Endodermal cell (in vitro differentiated cells): ENCODE measurements around the gene RNF227. TPM values are rescaled to one million over a fixed set of nuclear protein-coding genes. Genes with fewer than 3 reads are reported as not detected.

Experiments
- DNase-seq: peaks from one replicate; pipeline ENCODE4 v3.0.0-alpha.2; 2017
- H3K27ac ChIP-seq: 2 replicates; pipeline ENCODE4 v1.5.1; 2013; ENCODE audit warnings: mild to moderate bottlenecking, low read depth, low read length, moderate library complexity
- H3K27me3 ChIP-seq: 2 replicates; pipeline ENCODE4 v1.6.1; 2013; ENCODE audit warnings: mild to moderate bottlenecking, low read length, moderate library complexity; ENCODE audit not compliant: insufficient read depth, control insufficient read depth, poor library complexity, severe bottlenecking
- H3K36me3 ChIP-seq: 2 replicates; pipeline ENCODE4 v1.7.0; 2013; ENCODE audit warnings: mild to moderate bottlenecking, low read length, moderate library complexity; ENCODE audit not compliant: control insufficient read depth, insufficient read depth
- H3K4me1 ChIP-seq: one replicate; pipeline ENCODE4 v1.7.0; 2013; ENCODE audit warnings: low read length; ENCODE audit not compliant: control insufficient read depth, insufficient read depth
- H3K4me3 ChIP-seq: 2 replicates; pipeline ENCODE4 v1.5.1; 2013; ENCODE audit warnings: mild to moderate bottlenecking, low read length, moderate library complexity
- H3K9ac ChIP-seq: 2 replicates; pipeline ENCODE4 v1.6.1; 2013; ENCODE audit warnings: mild to moderate bottlenecking, low read length, moderate library complexity; ENCODE audit not compliant: poor library complexity, severe bottlenecking; ENCODE audit errors: extremely low read depth
- H3K9me3 ChIP-seq: 2 replicates; pipeline ENCODE4 v1.6.1; 2013; ENCODE audit warnings: mild to moderate bottlenecking, low read length, moderate library complexity; ENCODE audit not compliant: control insufficient read depth
- H3K27ac Mint-ChIP-seq: 2 replicates; pipeline ENCODE4 v1.8.0; 2020; ENCODE audit warnings: mixed read lengths
- H3K27me3 Mint-ChIP-seq: 2 replicates; pipeline ENCODE4 v1.8.0; 2021; ENCODE audit warnings: mild to moderate bottlenecking, mixed read lengths; ENCODE audit not compliant: insufficient read depth
- H3K36me3 Mint-ChIP-seq: 2 replicates; pipeline ENCODE4 v1.8.0; 2020; ENCODE audit warnings: low read depth, mixed read lengths
- H3K4me1 Mint-ChIP-seq: 2 replicates; pipeline ENCODE4 v1.8.0; 2020; ENCODE audit warnings: mixed read lengths
- H3K4me3 Mint-ChIP-seq: 2 replicates; pipeline ENCODE4 v1.8.0; 2020; ENCODE audit warnings: mild to moderate bottlenecking, moderate library complexity, mixed read lengths
- H3K9me3 Mint-ChIP-seq: 2 replicates; pipeline ENCODE4 v1.8.0; 2020; ENCODE audit warnings: mild to moderate bottlenecking, mixed read lengths
- CTCF ChIP-seq: fragments of 200-600 bp; sonication (generic); conservative IDR thresholded peaks from 2 replicates; pipeline ENCODE4 v1.5.0; 2021; ENCODE audit warnings: antibody characterized with exemption, mild to moderate bottlenecking
- WGBS, 2 experiments: methylation state at CpG; one replicate each; pipeline versions ENCODE4 v1.1.5 to v1.1.7; 2013; ENCODE audit warnings: missing lambda C conversion rate in 2 of 2, mixed read lengths in 1 of 2; ENCODE audit not compliant: insufficient coverage in 1 of 2, insufficient read length in 1 of 2; 5-methylcytosine and 5-hydroxymethylcytosine counted together
- total RNA-seq, 2 donors: library from RNA; stranded (reverse); fragmentation: NEBNext Ultra II Directional in 1 of 2; extraction: Animal tissue kit (Norgen Biotek cat#: 25700) in 1 of 2; gene quantifications; 2 replicates in 1 of 2; 3 replicates in 1 of 2; pipeline ENCODE4 v1.2.1, GENCODE V29; 2021

RNF227 gene
- total RNA-seq, 2 donors from 2014 or later, result 1.1 to 1.6 TPM

GRCh38 chr17:7935859-7936258 is 19.8 kb upstream of the RNF227 start:
- no peaks in the 10 kb centered on the region for H3K27me3 Mint-ChIP-seq
- Histone ChIP-seq H3K4me1 (peaks cover 5% of the 10 kb centered on the region), H3K9ac (no peak overlapping the region), H3K9me3 (no peaks in the 10 kb centered on the region), H3K27me3 (no peaks in the 10 kb centered on the region), H3K27ac (no peak overlapping the region), H3K36me3 (peaks cover 59% of the 10 kb centered on the region), H3K4me3 (no peak overlapping the region)
- H3K4me3 Mint-ChIP-seq, result no peak overlapping the region
- H3K27ac Mint-ChIP-seq, result no peak overlapping the region
- no peaks in the 10 kb centered on the region for H3K9me3 Mint-ChIP-seq
- no peak for DNase-seq
- H3K36me3 Mint-ChIP-seq, result peaks cover 51% of the 10 kb centered on the region
- peaks cover 18% of the 10 kb centered on the region for H3K4me1 Mint-ChIP-seq
- no peak for TF ChIP-seq CTCF

DNA sequence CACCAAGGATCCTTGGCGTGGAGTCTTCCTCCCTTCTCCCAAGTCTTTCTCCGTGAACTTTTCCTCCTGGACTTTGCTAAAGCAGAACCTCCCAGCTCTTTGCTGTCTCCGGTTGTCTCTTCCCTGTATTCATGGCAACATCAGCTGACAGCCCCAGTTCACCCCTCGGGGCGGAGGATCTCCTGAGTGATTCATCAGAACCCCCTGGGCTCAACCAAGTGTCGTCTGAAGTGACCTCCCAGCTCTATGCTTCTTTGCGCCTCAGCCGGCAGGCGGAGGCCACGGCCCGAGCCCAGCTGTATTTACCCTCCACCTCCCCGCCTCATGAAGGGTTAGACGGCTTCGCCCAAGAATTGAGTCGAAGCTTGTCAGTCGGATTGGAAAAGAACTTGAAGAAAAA is 16.9 kb upstream of the RNF227 start:
- Histone ChIP-seq H3K27ac (no peak overlapping the region), H3K9ac (peak overlapping the region; percentile 67), H3K4me1 (peaks cover 5% of the 10 kb centered on the region), H3K36me3 (peaks cover 40% of the 10 kb centered on the region), H3K4me3 (peak overlapping the region; percentile 95), H3K9me3 (no peaks in the 10 kb centered on the region), H3K27me3 (peaks cover 16% of the 10 kb centered on the region)
- Mint-ChIP-seq H3K27me3 (peaks cover 18% of the 10 kb centered on the region), H3K4me1 (peaks cover 27% of the 10 kb centered on the region), H3K4me3 (peak overlapping the region; percentile 99), H3K27ac (peak overlapping the region; percentile 98), H3K9me3 (no peaks in the 10 kb centered on the region), H3K36me3 (peaks cover 31% of the 10 kb centered on the region)
- TF ChIP-seq CTCF, result peak; percentile 58
- WGBS, 2 experiments, result 9 to 14% methylated on average over 9 to 16 of the region's 16 CpGs
- DNase-seq, result peak; percentile 87

DNA sequence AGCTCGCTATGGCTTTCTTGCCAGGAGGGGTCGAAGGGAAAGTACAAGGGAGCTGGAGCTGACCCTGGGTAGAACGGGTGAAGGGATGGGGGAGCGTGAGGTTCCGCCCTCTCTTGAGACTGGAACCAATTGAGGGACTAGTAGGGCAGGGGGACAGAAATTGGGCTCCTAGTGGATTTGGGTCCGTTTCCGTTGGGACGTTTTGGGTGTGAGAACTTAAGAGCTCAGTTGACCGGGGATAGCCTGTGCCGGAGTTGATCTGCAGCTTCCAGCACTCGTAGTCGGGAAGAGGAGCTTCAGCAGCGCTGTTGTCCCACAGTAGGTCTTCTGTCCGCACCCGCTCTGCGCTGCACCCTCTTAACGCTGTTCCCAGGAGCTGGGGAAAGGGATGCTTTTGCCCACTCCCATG is 16.4 kb upstream of the RNF227 start:
- Histone ChIP-seq H3K4me1 (peaks cover 5% of the 10 kb centered on the region), H3K4me3 (peak overlapping the region; percentile 95), H3K36me3 (peaks cover 38% of the 10 kb centered on the region), H3K9ac (peak overlapping the region; percentile 67), H3K9me3 (no peaks in the 10 kb centered on the region), H3K27me3 (peaks cover 16% of the 10 kb centered on the region), H3K27ac (peak overlapping the region; percentile 47)
- no peak for DNase-seq
- Mint-ChIP-seq H3K36me3 (peaks cover 30% of the 10 kb centered on the region), H3K27ac (peak overlapping the region; percentile 98), H3K27me3 (peaks cover 23% of the 10 kb centered on the region), H3K4me1 (peaks cover 29% of the 10 kb centered on the region), H3K4me3 (peak overlapping the region; percentile 99), H3K9me3 (no peaks in the 10 kb centered on the region)
- WGBS, 2 experiments, result 2 to 3% methylated on average over 8 to 17 of the region's 17 CpGs
- no peak for TF ChIP-seq CTCF
